ENCODE data around the gene CCDC158. TPM values are rescaled to one million over a fixed set of nuclear protein-coding genes. Genes with fewer than 3 reads are reported as not detected.

CCDC158 gene
- total and polyA plus RNA-seq, 4 donors: 0.04 to 0.37 (median 0.14) TPM

DNA sequence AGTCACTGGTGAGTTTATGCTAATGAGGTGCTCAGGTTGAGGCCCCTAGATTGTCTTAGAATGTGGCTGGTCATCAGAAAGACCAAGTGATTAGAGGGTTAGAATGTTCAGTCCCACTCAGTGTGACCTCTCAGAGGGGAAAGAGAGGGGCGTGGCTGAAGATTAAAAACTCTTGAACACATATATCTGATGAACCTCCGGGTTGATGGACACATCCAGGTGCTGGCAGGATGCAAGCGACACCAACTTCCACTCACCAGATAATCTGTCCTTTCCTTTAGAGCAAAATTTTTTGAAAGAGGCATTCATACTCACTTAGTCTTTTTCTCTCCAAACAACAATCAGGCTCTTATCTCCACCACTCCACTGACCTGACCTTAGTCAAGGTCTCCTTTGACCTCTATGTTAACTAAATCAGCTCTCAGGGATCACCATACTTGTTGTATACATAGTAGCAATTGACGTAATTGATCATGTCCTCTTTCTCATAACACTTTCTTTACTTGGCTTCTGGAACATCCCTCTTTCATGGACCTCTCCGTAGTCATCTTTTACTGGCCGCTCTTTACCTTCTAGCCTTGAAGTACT lies 155.2 kb downstream of the CCDC158 start:
- no peak overlapping the region for H3K4me3 ChIP-seq
- H3K9me3 ChIP-seq (ENCODE audit: control insufficient read depth in 4 of 4, insufficient read depth in 3 of 4, low read length in 3 of 4): peaks cover 0 to 3% (median 0%) of the 10 kb centered on the region in 4 donors
- DNase-seq: no peak
- TF ChIP-seq, protein P1, sequence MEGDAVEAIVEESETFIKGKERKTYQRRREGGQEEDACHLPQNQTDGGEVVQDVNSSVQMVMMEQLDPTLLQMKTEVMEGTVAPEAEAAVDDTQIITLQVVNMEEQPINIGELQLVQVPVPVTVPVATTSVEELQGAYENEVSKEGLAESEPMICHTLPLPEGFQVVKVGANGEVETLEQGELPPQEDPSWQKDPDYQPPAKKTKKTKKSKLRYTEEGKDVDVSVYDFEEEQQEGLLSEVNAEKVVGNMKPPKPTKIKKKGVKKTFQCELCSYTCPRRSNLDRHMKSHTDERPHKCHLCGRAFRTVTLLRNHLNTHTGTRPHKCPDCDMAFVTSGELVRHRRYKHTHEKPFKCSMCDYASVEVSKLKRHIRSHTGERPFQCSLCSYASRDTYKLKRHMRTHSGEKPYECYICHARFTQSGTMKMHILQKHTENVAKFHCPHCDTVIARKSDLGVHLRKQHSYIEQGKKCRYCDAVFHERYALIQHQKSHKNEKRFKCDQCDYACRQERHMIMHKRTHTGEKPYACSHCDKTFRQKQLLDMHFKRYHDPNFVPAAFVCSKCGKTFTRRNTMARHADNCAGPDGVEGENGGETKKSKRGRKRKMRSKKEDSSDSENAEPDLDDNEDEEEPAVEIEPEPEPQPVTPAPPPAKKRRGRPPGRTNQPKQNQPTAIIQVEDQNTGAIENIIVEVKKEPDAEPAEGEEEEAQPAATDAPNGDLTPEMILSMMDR (IDR thresholded peaks at IDR 0.05; ENCODE audit: control extremely low read depth, extremely low read depth): no peak
- no peak overlapping the region for H3K27ac ChIP-seq (ENCODE audit: low read depth in 1 of 2, low read length in 1 of 2)
- H3K36me3 ChIP-seq (ENCODE audit: control insufficient read depth in 4 of 4, insufficient read depth in 4 of 4, low read length in 4 of 4): peaks cover 0 to 6% (median under 1%) of the 10 kb centered on the region in 4 donors
- no peaks in the 10 kb centered on the region for H3K27me3 ChIP-seq (ENCODE audit: control insufficient read depth in 3 of 3, insufficient read depth in 3 of 3, low read length in 2 of 3)
- 83 to 93% methylated on average over 6 of the region's 6 CpGs for WGBS, 2 donors
- ATAC-seq (ENCODE audit: insufficient read depth, low FRiP score): no peak
- peaks cover 0 to 7% (median 0%) of the 10 kb centered on the region in 5 donors for H3K4me1 ChIP-seq (ENCODE audit: control insufficient read depth in 5 of 5, insufficient read depth in 5 of 5, low read length in 5 of 5)
- H3K9ac ChIP-seq (ENCODE audit: insufficient read depth in 1 of 2, low read length in 2 of 2): no peak overlapping the region

Small RNAs within 50 kb of the gene (small RNA-seq; reads per million reads assigned to genes)
- gene RF00278 (ENCODE audit: low replicate concordance) (not detected), gene RNU6-1000P (ENCODE audit: low replicate concordance) (not detected)

Other genes starting within 250 kb of the CCDC158 start
- 100 to 1,000 TPM; 195 to 360 TPM for gene SCARB2, start 207.3 kb downstream of the CCDC158 start, total RNA-seq
- 100 to 1,000 TPM; 104 to 105 TPM for gene SCARB2, start 207.3 kb downstream of the CCDC158 start, polyA plus RNA-seq
- gene FAM47E, start 169.4 kb downstream of the CCDC158 start, total RNA-seq: 10 to 100 TPM in 1 of 2 donors, 1 to 10 TPM in 1; 6.3 to 10.7 TPM
- gene FAM47E, start 169.4 kb downstream of the CCDC158 start, polyA plus RNA-seq: 1 to 10 TPM; 4.4 to 7.6 TPM
- gene STBD1, start 114.4 kb downstream of the CCDC158 start, total RNA-seq: 10 to 100 TPM in 1 of 2 donors, 1 to 10 TPM in 1; 4.8 to 14.8 TPM
- gene STBD1, start 114.4 kb downstream of the CCDC158 start, polyA plus RNA-seq: 1 to 10 TPM; 1.5 to 8.9 TPM
- 10 to 100 TPM; 73.6 to 75.1 TPM for gene SHROOM3, start 14.1 kb upstream of the CCDC158 start, total RNA-seq
- 10 to 100 TPM; 14.4 to 21.1 TPM for gene SHROOM3, start 14.1 kb upstream of the CCDC158 start, polyA plus RNA-seq

Data from lung (tissue), 13 donors.